Dendritic cell treated with granulocyte-macrophage colony-stimulating factor and Interleukin-4, amounts not matched to agents 40 ng/mL and 50 ng/mL, for 4 days (primary cell): ENCODE data around the gene KCNS3.

Source experiments
- H3K27ac Mint-ChIP-seq: one replicate; pipeline ENCODE4 v1.8.0; 2022; ENCODE audit warnings: mild to moderate bottlenecking, mixed read lengths
- H3K27me3 Mint-ChIP-seq: one replicate; pipeline ENCODE4 v1.8.0; 2022; ENCODE audit warnings: mild to moderate bottlenecking, mixed read lengths
- H3K36me3 Mint-ChIP-seq: one replicate; pipeline ENCODE4 v1.8.0; 2022; ENCODE audit warnings: low read depth, mixed read lengths
- H3K4me1 Mint-ChIP-seq: one replicate; pipeline ENCODE4 v1.8.0; 2022; ENCODE audit warnings: low read depth, mixed read lengths
- H3K4me3 Mint-ChIP-seq: one replicate; pipeline ENCODE4 v1.8.0; 2022; ENCODE audit warnings: mild to moderate bottlenecking, moderate library complexity, mixed read lengths
- H3K9me3 Mint-ChIP-seq: one replicate; pipeline ENCODE4 v1.8.0; 2022; ENCODE audit warnings: mixed read lengths
- intact Hi-C: fragments of 100-400 bp; cut with micrococcal nuclease; formaldehyde crosslinking; loops from one replicate; pipeline ENCODE4 v1.15.0; 2022

The KCNS3 gene

GRCh38 chr2:17858064-17858463 is 20.4 kb upstream of the KCNS3 start:
- Mint-ChIP-seq H3K27ac (no peak overlapping the region), H3K27me3 (peaks cover 28% of the 10 kb centered on the region), H3K4me3 (no peak overlapping the region), H3K4me1 (peaks cover 5% of the 10 kb centered on the region), H3K36me3 (no peaks in the 10 kb centered on the region), H3K9me3 (no peaks in the 10 kb centered on the region)
- intact Hi-C loops: no loop called here

DNA sequence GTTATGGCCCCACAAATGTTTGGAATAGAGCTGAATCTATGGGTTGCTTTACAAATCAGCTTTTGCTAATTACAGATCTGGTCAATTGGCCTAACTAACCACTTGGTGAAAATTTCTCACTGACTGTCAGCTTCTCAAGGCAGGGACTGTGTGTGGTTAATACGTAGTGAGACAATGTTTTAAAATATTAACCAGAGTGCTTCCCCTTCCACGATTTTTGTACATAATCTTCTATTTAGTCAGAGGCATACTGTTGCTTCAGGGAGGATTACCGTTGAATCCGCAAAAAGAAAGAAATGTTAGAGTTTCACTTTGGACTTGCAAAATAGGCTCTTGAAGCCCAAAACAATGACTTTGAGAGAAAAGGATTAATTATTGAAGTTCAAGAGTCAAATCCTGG is 14.9 kb upstream of the KCNS3 start:
- Mint-ChIP-seq H3K36me3 (no peaks in the 10 kb centered on the region), H3K9me3 (no peaks in the 10 kb centered on the region), H3K27ac (no peak overlapping the region), H3K27me3 (peaks cover 9% of the 10 kb centered on the region), H3K4me3 (no peak overlapping the region), H3K4me1 (no peaks in the 10 kb centered on the region)
- intact Hi-C loops: no loop called here

DNA sequence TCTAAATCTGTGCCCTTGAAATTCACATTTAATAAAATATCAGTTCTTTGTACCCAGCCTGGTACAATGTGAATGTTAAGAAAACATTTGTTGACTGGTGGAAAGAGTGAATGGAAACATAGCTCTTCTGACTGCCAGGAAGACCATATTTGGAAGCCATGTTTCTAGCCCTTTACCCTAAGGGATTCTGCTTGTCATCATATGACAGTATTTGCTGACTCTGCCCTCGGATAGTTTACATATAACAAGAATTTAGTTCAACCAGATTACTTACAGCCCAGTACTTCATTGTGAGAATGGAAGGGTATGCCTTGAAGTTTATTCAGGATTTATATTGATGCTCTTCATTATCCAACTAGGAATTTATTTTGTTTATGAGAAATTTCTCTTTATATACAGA is 13.8 kb upstream of the KCNS3 start:
- no peaks in the 10 kb centered on the region for H3K4me1 Mint-ChIP-seq
- H3K27me3 Mint-ChIP-seq: peaks cover 12% of the 10 kb centered on the region
- intact Hi-C loops: no loop called here
- H3K36me3 Mint-ChIP-seq: no peaks in the 10 kb centered on the region
- no peak overlapping the region for H3K27ac Mint-ChIP-seq
- no peaks in the 10 kb centered on the region for H3K9me3 Mint-ChIP-seq
- no peak overlapping the region for H3K4me3 Mint-ChIP-seq

GRCh38 chr2:17867133-17867532 is 11.3 kb upstream of the KCNS3 start:
- H3K4me1 Mint-ChIP-seq: no peaks in the 10 kb centered on the region
- peaks cover 11% of the 10 kb centered on the region for H3K27me3 Mint-ChIP-seq
- intact Hi-C loops: no loop called here
- no peaks in the 10 kb centered on the region for H3K36me3 Mint-ChIP-seq
- no peak overlapping the region for H3K4me3 Mint-ChIP-seq
- no peaks in the 10 kb centered on the region for H3K9me3 Mint-ChIP-seq
- no peak overlapping the region for H3K27ac Mint-ChIP-seq

DNA sequence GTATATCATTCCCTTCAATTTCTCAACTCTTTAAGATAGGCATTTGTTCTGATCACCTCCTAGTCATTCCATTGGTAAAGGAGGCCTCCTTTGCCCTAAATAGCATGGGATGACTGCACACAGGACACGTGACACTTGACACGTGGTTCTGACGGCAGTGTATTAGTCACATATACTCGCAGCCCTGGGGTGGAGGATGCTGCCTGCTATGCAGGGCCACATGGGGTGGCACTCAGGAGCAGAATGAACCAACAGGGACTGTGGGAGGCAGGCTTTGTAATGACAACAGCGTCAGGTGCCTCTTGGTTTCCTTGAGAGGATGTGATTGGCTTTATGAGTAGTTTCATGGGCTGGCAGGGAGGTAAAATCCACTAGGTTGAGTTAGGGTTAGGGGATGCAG is 9.3 kb upstream of the KCNS3 start:
- Mint-ChIP-seq H3K27me3 (peaks cover 14% of the 10 kb centered on the region), H3K27ac (no peak overlapping the region), H3K9me3 (no peaks in the 10 kb centered on the region), H3K4me3 (no peak overlapping the region), H3K4me1 (no peaks in the 10 kb centered on the region), H3K36me3 (no peaks in the 10 kb centered on the region)
- intact Hi-C loops: no loop called here

DNA sequence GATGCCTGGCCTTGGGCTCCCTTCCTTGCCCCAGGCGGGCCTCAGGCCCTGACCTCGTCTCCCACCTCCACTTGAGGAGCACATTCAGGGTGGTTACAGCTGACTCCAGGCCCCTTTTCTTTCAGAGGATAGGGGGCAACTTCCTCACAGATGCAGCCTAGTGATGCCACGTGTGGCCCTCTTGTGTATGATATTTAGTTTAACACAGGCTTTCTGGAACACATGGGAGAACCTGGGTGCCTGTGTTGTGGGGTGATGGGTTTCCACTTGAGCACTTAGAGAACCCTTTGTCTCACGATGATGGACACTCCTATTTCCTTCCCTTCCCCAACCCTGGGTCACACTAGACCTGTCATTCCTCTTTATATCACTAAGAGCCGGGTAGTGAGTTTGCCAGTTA is 6.8 kb upstream of the KCNS3 start:
- Mint-ChIP-seq H3K27ac (no peak overlapping the region), H3K36me3 (no peaks in the 10 kb centered on the region), H3K27me3 (peaks cover 27% of the 10 kb centered on the region), H3K4me3 (no peak overlapping the region), H3K9me3 (no peaks in the 10 kb centered on the region), H3K4me1 (no peaks in the 10 kb centered on the region)
- intact Hi-C loops: no loop called here

DNA sequence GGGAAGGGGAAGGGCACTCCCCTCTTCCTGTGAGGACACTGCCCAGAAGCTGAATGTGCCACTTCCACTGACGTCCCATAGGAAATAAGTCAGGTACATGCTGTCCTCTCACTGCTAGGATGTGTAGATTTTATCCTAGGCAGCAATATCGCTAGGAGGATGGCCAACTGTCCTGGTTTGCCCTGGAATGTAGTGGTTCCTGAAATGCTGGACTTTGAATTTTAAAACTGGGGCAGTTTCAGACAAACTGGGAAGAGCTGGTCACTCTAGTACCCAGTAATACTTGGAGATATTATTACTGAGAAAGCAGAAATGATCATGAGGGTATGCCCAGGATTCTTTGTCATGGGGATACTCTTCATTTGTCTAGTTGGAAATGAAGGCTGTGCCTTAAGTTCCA is 5.4 kb upstream of the KCNS3 start:
- intact Hi-C loops: no loop called here

GRCh38 chr2:17876590-17876989 is 1.9 kb upstream of the KCNS3 start:
- peaks cover 19% of the 10 kb centered on the region for H3K4me1 Mint-ChIP-seq
- intact Hi-C loops: no loop called here
- H3K27me3 Mint-ChIP-seq: peaks cover 64% of the 10 kb centered on the region
- no peak overlapping the region for H3K4me3 Mint-ChIP-seq
- no peaks in the 10 kb centered on the region for H3K9me3 Mint-ChIP-seq
- H3K27ac Mint-ChIP-seq: no peak overlapping the region
- H3K36me3 Mint-ChIP-seq: no peaks in the 10 kb centered on the region

More for the DNA sequence above, 5.4 kb upstream of the KCNS3 start:
- H3K9me3 Mint-ChIP-seq: no peaks in the 10 kb centered on the region
- H3K27ac Mint-ChIP-seq: no peak overlapping the region
- peaks cover 40% of the 10 kb centered on the region for H3K27me3 Mint-ChIP-seq
- H3K4me3 Mint-ChIP-seq: no peak overlapping the region
- no peaks in the 10 kb centered on the region for H3K36me3 Mint-ChIP-seq
- peaks cover 8% of the 10 kb centered on the region for H3K4me1 Mint-ChIP-seq

DNA sequence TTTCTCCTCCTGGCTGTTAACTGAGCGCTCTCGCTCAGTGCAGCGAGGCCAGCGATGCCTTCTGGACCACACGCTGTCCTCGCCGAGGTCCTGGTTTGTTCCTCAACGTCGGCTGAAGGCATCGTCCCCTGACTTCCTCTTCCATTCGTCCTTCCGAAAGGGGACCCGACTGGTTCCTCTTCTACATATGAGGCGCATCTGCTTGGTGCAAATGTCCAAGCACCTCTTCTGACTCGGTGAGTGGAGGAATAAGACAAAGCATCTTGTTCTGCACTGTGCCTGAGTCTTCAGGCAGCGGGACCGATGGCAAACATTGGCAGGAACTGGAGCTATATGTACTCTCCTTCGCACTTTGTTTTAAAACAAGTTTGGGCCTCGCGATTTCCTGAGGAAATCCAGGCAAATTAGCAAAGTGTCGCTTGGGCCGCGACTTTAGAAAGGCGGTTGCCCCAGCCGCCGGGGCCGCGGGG is 621 bp upstream of the KCNS3 start:
- H3K9me3 Mint-ChIP-seq: no peaks in the 10 kb centered on the region
- intact Hi-C loops: no loop called here
- H3K4me3 Mint-ChIP-seq: peak overlapping the region; percentile 70
- peaks cover 74% of the 10 kb centered on the region for H3K27me3 Mint-ChIP-seq
- no peak overlapping the region for H3K27ac Mint-ChIP-seq
- peaks cover 19% of the 10 kb centered on the region for H3K4me1 Mint-ChIP-seq
- H3K36me3 Mint-ChIP-seq: no peaks in the 10 kb centered on the region

DNA sequence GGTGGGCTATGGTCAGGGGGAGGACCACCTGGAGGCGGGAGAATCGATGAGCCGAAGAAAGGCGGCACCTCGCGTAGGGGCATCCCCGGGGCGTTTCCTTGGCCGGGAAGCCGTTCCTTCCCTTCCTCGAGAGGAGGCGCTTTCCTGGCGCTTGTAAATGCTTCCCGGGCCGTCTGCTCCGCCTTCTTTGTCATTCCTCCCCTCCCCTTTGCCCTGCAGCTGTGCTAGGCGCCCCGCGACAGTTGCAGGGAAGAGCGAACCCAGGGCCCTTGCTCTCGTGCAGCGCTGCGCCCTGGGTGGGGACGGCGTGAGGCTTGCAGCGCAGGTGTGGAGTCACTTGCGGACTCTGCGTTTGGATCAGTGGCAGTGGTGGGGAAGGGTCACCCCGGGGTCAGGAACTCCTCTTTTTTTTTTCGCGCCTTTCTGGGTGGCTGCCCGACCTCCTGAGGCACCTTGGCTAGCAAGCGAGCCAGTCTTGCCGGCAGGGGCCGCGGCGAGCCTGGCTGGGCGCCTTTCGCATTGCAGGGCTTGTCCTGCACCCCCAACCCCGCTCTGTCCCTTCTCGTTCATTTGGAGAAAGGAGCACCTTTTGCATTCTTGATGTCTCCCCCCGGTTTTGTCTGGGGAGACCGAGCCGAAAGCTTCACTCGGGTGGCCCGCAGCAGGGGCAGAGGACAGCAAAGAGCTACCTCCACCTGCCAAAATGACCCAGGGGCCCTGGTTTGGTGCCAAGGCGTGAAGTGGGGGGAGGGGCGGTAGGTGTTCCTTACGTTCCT is 858 bp downstream of the KCNS3 start:
- Mint-ChIP-seq H3K27me3 (peaks cover 71% of the 10 kb centered on the region), H3K9me3 (no peaks in the 10 kb centered on the region), H3K27ac (no peak overlapping the region), H3K4me1 (peaks cover 19% of the 10 kb centered on the region), H3K36me3 (no peaks in the 10 kb centered on the region), H3K4me3 (peak overlapping the region; percentile 73)
- intact Hi-C loops: no loop called here

DNA sequence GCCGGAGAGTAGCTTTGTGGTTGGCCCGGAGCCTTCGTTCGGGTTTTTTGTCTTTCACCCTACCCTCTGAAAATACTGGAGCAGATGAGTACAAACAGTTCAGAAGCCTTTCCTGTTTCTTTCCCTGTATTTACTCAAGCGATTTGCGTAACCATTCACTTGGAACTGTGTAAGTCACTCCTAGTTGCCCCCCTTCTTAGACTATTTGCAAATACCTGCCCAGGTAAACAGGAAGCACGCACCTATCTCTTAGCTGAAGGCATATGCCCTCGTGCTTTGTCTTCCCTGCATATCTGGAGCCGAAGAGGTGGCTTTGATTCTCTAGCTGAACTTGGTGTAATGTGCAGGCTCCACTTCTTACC is 1.4 kb downstream of the KCNS3 start:
- Mint-ChIP-seq H3K27ac (no peak overlapping the region), H3K4me1 (peaks cover 19% of the 10 kb centered on the region), H3K9me3 (no peaks in the 10 kb centered on the region), H3K36me3 (no peaks in the 10 kb centered on the region), H3K4me3 (no peak overlapping the region), H3K27me3 (peaks cover 71% of the 10 kb centered on the region)
- intact Hi-C loops: no loop called here

GRCh38 chr2:17892770-17893534 is 14.5 kb downstream of the KCNS3 start:
- Mint-ChIP-seq H3K9me3 (no peaks in the 10 kb centered on the region), H3K36me3 (no peaks in the 10 kb centered on the region), H3K4me1 (no peaks in the 10 kb centered on the region), H3K4me3 (no peak overlapping the region), H3K27me3 (peaks cover 8% of the 10 kb centered on the region), H3K27ac (no peak overlapping the region)
- intact Hi-C loops: no loop called here

- H3K4me1 Mint-ChIP-seq: no peaks in the 10 kb centered on the region
- no peaks in the 10 kb centered on the region for H3K36me3 Mint-ChIP-seq
- peaks cover 8% of the 10 kb centered on the region for H3K27me3 Mint-ChIP-seq
- H3K9me3 Mint-ChIP-seq: no peaks in the 10 kb centered on the region
- no peak overlapping the region for H3K27ac Mint-ChIP-seq
- H3K4me3 Mint-ChIP-seq: no peak overlapping the region
- intact Hi-C loops: no loop called here
Observed at GRCh38 chr2:17894005-17894404, 15.5 kb downstream of the KCNS3 start.

GRCh38 chr2:17894556-17894955 is 16.1 kb downstream of the KCNS3 start:
- no peaks in the 10 kb centered on the region for H3K36me3 Mint-ChIP-seq
- no peak overlapping the region for H3K4me3 Mint-ChIP-seq
- H3K9me3 Mint-ChIP-seq: no peaks in the 10 kb centered on the region
- no peaks in the 10 kb centered on the region for H3K4me1 Mint-ChIP-seq
- no peak overlapping the region for H3K27ac Mint-ChIP-seq
- intact Hi-C loops: no loop called here
- peaks cover 8% of the 10 kb centered on the region for H3K27me3 Mint-ChIP-seq
